Colon (tissue), 2 donors: ENCODE results near the gene FAH.
"Not testable (repeated sequence)": the region's sequence is repeated elsewhere in the genome, so short reads cannot be mapped to it uniquely, and the experiment has no call there.

Experiments used
- FAIRE-seq: peaks from 2 replicates; lab custom pipeline; 2012; peaks lifted over from hg19 to GRCh38; lab: Jason Lieb, UNC
- donor health status: control.
- donor health status: control.

FAH gene

GRCh38 chr15:80152896-80153876 is at the start of gene FAH:
TSS of gene FAH (plus strand) at chr15:80152999. CDS start at chr15:80153055, 56 bp downstream.
- FAIRE-seq: no peak

DNA sequence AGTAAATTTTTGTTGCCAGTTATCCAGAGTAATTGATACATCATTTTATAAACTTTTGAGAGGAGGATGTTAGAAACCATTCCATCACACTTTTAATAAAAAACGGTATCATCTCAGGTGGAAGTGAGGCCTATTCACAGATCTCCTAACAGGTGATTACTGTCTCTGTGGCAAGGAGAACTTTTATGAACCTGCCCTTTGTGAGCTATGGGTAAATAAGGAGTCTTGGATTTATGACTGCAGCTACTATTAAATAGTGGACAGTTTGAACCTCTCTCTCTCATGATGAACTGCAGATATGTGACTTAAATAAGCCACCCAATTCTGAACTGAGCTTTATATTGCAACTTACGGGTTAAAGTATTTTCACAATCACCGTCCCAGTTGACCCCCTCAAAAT is 47.6 kb upstream of the FAH start:
- FAIRE-seq: no peak

DNA sequence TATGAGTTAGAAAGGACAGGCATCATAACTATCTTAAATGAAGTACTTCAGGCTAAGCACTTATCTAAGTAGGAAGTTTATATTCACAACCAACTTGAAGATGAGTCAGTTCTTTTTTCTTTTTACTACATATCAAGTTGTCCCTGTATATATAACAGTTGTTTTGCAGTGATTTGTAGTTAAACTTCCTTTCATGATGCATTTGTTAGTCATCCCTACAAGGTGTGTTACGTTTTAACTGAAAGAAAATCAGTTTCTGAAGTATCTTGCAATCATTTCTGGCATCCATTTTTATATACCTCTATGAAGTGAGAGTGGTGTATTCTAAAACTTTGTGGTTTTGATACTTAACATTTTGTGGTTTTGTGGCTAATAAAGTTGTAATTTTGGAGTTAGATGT is 47.2 kb upstream of the FAH start:
- no peak for FAIRE-seq

DNA sequence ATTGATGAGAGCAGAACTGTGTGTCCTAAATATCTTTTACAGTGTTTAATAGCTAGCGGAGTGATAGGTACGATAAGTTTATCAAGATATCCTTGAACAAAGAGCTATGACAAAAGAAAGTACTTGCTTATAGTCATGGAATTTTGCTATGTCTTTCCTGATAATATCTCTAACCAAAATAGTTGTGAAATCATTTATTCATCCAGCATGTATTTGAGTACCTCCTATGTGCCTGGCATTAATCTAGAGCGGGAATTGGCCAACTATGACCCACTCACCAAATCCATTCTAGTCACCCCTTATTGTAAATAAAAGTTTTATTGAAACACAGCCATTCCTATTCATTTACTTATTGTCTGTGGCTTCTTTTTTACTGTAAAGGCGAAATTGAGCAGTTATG is 46.7 kb upstream of the FAH start:
- no peak for FAIRE-seq

DNA sequence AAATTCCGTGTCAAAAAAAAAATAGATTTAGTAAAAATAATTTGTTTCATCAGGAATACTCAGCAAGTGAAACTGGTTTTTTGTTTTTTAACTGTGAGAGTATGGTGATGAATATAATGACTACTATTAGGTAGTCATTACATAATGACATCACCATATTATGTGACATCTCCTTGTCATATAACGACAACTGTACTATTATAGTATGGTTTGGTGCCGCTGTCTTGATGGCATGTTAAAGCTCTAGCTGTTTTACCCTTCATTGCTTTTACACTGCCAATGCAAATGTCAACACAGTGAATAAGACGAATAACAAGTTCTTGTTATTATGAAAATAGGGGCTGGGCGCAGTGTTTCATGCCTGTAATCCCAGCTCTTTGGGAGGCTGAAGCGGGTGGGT is 45.6 kb upstream of the FAH start:
- FAIRE-seq: no peak

DNA sequence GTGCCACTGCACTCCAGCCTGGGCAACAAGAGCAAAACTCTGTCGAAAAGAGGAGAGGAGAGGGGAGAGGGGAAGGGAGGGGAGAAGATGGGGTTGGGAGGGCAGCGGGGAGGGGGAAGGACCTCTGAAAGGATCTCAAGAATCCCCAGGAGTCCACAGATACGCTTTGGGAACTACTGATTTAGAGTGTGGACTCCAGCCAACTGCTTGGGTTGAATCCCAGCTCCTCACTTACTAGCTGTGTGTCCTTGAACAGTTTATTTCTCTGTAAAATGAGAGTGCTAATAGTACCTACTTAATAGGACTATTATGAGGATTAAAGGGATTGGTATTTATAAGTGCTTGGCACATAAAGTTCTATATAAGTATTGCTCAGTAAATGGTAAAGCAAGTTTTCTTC is 45.0 kb upstream of the FAH start:
- no peak for FAIRE-seq

GRCh38 chr15:80109388-80109787 is 43.4 kb upstream of the FAH start:
- no peak for FAIRE-seq

DNA sequence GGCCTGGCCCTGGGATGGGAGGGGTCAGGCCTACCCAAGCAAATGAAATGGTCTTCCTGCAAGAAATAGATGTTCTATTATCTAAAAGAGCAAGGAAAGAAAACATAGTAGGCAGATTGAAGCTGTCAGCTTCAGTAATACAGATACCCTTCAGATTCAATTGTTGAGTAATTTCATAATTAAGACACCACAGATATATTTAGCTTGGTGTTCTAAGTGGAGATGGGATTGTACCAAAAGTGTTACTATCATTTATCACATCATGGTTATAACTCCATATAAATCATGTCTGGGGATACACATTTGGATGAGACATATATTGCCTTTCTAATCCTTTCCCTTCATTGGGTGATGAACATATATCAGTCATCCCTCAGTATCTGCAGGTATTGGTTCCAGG is 41.9 kb upstream of the FAH start:
- FAIRE-seq: no peak

DNA sequence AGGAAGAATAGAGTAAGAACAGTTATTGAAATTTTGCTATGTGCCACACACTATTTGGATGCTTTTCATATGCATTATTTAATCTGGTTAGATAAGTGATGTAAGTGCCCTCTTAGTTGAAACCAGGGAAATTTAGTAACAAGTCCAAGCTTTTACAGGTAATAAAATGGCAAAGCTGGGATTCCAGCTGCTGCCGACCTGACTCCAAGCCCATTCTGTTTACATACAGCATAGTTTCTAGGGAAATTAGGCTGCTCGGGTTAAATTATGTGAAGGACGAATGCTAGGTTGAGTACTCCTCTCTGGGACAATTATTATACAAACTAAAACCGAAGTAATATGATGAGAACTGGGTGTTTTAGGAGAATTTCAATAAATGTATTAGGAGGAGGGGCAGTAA is 38.7 kb upstream of the FAH start:
- FAIRE-seq: no peak

DNA sequence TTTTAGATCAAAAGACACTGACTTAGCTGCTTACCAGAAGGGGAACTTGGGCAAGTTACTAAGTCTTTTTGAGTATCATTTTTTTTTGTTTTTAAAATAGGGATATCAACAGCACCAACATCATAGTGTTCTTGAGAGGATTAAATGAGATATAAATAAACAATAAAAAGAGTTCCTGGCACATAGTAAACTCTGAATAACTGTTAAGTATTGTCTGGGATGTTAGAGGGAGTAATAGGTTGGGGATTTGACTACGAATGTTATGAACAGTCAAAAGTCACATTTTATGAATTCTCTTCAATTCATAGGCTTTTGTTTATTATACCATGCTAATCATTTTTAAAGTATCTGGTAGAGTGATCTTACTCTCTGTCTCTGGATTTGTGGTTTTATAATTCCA is 37.8 kb upstream of the FAH start:
- no peak for FAIRE-seq

DNA sequence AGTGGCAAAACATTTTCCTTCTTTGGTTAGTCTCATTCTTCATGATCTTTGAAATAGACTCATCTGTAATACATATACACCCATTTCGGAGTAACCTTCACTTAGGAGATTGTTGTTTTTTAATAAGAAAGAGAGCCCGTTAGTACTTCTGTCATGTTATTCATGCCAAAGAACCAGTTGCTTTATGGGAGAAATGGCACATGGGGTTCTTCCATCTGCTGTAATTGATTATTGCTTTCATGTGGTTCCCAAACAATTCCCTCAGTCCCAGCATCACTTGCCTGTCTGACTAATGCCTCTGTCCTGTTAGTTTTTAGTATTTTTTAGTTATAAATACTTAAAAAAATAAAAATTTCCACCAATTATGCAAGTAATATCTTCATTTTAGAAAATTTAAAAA is 33.8 kb upstream of the FAH start:
- no peak for FAIRE-seq

DNA sequence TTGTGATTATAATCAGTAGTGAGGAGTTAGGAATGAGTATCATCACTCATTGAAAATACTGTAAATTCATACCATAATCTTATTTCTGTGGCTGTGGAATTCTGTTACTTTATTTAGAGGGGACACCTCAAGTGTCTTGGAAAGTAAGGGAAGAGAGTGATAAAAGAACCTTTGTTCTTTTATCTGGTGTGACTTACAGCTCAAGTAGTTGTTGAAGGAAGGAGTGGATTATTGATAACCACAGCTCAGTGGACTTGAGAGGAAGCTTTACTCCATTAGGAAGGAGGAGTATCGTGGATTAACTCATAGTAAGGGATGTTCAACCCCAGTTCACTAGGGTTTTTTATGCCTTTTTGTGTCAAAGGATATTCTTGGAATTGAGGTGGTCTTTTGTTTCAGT is 32.2 kb upstream of the FAH start:
- no peak for FAIRE-seq

DNA sequence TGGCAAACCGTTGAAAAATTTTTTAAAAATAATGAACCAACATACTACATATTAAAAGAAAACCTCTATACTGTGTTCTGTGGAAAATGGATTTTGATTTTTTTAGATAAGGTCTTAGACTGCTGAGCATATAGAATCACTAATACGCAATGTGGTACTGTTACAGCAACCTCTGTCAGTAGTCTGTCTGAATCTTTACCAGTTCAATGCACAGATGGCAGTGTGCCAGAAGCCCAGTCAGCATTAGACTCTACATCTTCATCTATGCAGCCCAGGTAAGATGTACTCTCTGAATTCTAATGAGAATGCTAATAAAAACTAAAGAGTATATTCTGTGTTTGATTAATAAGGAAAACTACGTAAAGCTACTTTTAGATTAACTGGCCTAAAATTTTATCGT is 31.3 kb upstream of the FAH start:
- no peak for FAIRE-seq

DNA sequence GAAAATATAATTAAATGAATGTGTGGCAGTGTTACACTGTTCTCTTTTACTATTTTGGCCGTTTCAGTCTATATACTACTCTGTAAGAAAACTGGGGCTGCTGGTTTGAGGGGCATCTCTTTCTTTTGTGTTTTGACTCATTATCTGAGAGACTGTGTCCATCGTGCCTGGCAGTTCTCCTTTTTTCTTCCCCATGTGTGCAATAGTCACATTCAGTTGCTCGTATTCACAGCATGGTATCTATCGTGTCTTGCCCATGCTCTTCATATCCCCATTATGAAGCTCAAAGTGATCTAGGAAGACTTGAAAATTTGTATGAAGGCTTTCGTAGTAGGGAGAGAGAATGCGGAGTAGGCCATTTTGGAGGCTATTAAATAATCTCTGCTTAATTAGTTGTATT is 29.8 kb upstream of the FAH start:
- FAIRE-seq: no peak

- not testable (repeated sequence) for FAIRE-seq
Measured at GRCh38 chr15:80127253-80127652, 25.5 kb upstream of the FAH start.

- FAIRE-seq: no peak
Measured at GRCh38 chr15:80127911-80128310, 24.9 kb upstream of the FAH start.

DNA sequence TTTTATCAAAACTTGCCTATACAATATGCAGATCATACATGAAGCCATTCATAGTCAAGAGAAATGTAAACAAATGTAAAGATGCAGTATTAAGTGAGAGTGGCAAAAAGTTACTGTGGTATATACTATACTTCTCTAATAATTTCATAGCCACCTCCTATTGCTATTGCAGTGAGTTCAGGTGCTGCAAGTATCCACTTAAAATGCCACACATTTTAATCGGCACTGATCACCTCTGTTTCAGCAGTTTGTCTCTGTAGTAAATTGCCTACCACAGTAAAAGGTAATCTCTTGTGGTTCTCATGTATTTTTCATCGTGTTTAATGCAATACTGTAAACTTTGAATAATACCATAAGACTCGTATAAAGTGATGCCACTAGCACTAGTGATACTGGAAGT is 20.4 kb upstream of the FAH start:
- no peak for FAIRE-seq

GRCh38 chr15:80136854-80137253 is 15.9 kb upstream of the FAH start:
- no peak for FAIRE-seq

DNA sequence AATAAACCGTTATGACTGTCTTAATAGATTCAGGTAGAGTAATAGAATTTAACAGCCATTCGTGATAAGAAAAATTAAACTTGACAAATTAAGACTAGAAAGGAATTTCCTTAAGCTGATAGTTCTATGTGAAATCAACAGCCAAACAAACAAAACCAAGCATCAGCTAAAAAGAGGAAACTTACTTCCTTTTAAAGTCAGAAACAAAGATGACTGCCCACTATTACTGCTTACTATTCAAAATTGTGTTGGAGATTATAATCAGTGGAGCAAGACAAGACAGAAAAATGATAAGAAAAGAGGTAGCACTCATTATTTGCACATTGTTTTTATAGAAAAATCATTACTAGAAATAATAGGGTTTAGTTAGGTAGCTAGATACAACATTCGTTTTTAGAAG is 13.8 kb upstream of the FAH start:
- no peak for FAIRE-seq

DNA sequence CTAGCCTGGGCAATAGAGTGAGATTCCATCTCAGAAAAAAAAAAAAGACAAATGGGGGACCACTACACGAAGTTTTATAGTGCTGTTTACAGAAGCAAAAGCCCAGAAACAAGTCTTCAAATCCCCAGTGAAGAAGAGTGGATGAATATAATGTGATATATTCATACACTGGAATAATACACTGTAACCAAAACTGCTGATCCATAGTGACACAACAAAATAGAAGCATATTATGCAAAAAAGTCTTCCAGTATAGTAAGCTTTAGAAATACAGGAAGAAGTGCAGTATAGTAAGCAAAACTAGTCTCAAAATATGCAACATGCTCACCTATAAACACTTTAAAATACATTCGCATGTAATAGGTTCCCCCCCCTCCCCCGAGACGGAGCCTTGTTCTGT is 11.9 kb upstream of the FAH start:
- no peak for FAIRE-seq

- no peak for FAIRE-seq
Measured at GRCh38 chr15:80141916-80142598, 10.7 kb upstream of the FAH start.

DNA sequence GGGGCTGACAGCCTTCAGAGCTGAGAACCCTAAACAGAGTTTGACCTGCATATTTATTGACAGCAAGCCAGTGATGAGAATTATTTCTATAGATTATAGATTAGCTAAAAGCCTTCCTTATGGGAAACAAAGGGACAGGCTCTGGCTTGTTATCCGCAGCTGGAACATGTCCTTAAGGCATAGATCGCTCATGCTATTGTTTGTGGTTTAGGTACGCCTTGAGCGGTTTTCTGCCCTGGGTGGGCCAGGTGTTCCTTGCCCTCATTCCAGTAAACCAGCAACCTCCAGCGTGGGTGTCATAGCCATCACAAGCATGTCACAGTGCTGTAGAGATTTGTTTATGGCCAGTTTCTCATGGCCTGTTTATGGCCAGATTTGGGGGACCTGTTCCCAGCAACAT is 10.2 kb upstream of the FAH start:
- FAIRE-seq: no peak

DNA sequence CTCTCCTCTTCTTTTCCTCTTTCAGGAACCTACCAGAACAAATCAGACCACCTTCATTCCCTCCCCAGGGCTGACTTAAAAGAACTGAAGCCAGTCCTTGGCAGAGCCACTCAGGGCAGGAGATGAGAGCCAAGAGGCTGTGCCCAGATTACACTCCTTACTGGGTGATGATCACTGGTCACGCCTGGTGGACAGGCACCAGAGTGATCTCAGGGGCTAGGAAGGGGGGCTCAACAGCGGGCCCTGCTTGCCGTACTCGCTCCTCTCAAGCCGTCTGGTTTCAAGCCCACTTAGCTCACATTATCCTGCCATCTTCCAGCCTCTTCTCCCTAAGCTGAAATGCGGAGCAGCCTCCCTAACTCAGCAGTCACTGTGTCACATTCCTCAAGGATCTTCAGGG is 1.7 kb upstream of the FAH start:
- FAIRE-seq: no peak

DNA sequence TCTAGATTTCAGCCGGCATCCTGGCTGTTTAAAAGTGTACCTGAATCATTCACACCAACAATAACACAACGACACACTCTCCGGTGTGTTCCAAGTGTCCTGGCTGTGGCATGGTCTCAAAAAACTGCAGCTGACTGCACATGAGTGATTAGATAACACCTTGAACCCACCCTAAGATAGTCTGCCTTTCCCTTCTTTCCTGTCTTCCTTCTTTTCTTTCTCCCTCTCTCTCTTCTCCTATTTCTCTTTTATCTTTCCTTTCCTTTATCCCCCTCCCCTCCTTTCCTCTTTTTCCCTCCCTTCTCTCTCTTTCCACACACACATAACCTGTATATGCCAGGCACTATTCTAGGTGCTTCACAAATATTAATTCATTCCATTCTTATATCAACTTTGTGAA is 1.2 kb upstream of the FAH start:
- FAIRE-seq: no peak
